CD4-positive, alpha-beta T cell treated with Interleukin-10 for 1 hour (primary cell): ENCODE measurements around the gene ABCB7.
"Not testable (repeated sequence)": the region's sequence is repeated elsewhere in the genome, so short reads cannot be mapped to it uniquely, and the experiment has no call there.

Experiments used
- DNase-seq: peaks from one replicate; pipeline ENCODE4 v3.0.0-alpha.2; 2020

ABCB7 gene

DNA sequence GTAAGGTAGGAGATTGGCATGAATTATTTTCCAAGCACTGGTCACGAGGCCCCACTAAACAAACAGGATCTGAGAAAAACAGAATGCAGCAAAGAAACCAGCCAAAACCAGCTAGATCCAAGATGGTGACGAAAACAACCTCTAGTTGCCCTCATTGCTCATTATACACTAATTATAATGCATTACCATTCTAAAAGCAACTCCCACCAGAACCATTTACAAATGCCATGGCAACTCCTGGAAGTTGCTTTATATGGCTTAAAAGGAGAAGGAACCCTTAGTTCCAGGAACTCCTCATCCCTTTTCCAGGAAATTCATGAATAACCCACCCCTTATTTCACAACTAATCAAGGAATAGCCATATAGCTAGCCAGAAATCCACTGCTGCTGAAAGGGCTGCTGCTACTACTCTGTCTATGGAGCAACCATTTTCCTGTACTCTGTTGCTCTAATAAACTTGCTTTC is 69.3 kb downstream of the ABCB7 start:
- no peak for DNase-seq

DNA sequence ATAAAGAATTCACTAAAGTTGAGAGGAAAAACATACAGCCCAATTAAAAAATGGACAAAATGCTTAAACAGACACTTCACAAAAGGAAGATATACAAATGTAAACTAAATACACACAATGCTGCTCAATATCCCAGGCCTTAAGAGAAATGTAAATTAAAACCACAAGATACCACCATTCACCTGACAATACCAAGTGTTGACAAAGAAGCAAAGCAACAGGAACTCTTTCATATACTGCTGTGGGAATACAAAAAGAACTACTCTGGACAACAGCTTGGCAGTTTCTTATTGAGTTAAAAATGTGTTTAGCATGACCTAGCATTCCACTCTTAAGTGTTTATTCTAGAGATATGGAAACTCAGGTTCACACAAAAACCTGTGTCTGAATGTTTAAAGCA is 71.3 kb downstream of the ABCB7 start:
- DNase-seq: no peak

- no peak for DNase-seq
Observed at GRCh38 chrX:75076429-75076828, 79.7 kb downstream of the ABCB7 start.

DNA sequence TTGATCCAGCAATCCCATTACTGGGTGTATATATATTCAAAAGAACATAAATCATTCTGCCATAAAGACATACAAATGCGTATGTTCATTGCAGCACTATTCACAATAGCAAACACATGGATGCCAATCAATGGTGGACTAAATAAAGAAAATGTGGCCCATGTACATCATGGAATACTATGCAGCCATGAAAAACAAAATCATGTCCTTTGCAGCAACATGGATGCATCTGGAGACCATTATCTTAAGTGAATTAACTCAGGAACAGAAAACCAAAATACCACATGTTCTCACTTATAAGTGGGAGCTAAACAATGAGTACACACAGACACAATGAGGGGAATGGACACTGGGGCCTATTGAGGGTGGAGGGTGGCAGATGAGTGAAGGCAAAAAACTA is 81.6 kb downstream of the ABCB7 start:
- no peak for DNase-seq

DNA sequence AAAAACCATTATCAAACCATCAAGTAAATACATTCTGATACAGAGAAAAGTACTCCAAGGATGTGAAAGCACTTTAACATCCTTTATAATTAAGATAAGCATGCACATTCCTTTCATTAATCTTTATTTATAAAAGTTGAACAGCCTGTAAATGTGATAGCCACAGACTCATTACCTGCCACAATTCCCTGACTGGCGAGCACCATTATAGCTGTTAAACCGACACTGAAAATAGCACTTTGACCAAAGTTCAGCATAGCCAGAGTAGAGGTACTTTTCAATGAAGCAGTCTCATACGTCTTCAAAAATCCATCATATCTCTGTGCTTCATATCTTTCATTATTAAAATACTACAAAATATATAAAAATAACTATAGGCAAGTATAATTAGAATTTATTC is 84.7 kb downstream of the ABCB7 start:
- no peak for DNase-seq

DNA sequence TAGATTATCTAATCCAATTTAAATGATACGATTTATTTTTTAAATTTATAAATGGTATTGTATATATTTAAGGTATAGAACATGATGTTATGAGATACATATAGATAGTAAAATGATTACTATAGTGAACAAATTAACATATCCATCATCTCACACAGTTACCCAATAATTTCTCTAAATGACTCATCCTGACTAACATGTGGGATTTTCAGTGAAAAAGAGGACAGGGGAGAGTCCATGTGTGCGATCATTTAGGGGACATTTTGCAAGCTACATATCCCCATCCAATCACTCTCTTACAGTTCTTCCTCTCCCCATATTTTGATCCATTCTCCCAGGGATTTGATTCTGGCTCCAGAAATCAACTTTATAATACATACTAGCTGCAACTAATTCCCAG is 88.2 kb downstream of the ABCB7 start:
- no peak for DNase-seq

DNA sequence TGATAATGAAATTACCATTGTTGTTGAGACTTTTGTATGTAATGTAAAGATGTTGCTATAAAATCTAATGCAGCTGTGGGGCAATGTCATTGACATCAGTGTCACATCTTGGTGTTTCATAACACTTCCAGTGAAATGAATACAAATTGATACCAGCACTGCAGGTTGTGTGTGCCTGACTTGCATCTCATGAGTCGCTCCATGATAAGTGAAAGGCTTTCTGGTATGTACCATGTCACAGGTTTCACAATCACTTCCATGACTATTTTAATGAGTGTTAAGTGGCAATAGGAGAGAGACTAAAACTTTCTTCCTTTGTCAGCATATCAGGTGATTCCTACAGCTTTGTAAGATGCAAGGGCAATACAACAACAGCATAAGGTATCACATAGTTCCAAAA is 94.4 kb downstream of the ABCB7 start:
- DNase-seq: no peak

DNA sequence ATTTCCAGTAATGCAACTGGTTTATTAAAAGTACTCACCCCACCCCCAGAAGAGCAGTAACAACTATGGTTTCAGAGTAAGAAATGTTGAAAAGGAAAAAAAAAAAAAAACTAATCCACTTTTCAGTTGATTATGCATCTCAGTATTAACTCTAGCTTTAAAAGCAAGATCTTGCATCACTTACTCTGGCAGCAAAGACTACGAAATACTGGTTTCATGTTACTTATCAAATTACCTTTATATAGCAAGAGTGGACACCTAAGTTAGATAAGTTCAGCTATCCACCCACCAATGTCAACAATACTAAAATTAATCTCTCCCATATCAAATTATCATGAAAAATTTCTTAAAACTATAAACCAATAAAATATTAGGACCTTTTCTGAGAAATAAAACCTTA is 105.0 kb downstream of the ABCB7 start:
- no peak for DNase-seq

- DNase-seq: no peak
Observed at GRCh38 chrX:75045369-75045768, 110.7 kb downstream of the ABCB7 start.

DNA sequence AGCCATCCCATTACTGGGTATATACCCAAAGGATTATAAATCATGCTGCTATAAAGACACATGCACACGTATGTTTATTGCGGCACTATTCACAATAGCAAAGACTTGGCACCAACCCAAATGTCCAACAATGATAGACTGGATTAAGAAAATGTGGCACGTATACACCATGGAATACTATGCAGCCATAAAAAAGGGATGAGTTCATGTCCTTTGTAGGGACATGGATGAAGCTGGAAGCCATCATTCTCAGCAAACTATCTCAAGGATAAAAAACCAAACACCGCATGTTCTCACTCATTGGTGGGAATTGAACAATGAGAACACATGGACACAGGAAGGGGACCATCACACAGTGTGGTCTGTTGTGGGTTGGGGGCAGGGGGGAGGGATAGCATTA is 111.9 kb downstream of the ABCB7 start:
- DNase-seq: not testable (repeated sequence)

DNA sequence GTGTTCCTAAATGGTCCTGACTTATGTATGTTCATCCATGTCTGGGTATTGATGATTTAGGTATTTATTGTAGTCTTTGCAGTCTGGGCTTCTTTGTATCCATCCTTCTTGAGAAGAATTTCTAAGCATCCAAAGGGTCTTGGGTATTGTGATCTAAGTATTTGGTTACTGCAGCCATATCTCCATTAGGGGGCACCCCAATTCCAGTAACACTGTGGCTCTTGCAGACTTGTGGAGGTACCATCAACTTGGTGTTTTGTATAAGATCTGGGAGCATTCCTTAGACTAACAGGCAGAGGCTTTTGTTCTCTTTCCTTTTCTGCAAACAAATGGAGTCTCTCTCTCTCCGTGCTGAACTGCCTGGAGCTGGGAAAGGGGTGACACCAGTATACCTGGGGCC is 117.2 kb downstream of the ABCB7 start:
- peak; percentile 7 for DNase-seq
